DOHH2 (cell line): ENCODE data around the gene FRYL.

ENCODE experiments used
- H3F3A ChIP-seq: fragments of 200-600 bp; sonication (generic), shearing (Covaris generic); 2 replicates; pipeline ENCODE4 v1.6.0; 2016; ENCODE audit warnings: antibody characterized with exemption, mild to moderate bottlenecking; ENCODE audit not compliant: control insufficient read depth, insufficient read depth
- H3K27ac ChIP-seq: fragments of 200-600 bp; sonication (generic); 2 replicates; pipeline ENCODE4 v1.5.1; 2014; ENCODE audit warnings: low read depth, mild to moderate bottlenecking, low read length, moderate library complexity
- H3K27me3 ChIP-seq: fragments of 200-600 bp; sonication (generic); 2 replicates; pipeline ENCODE4 v1.6.1; 2014; ENCODE audit warnings: mild to moderate bottlenecking, low read length, mixed read lengths; ENCODE audit not compliant: control insufficient read depth
- H3K36me3 ChIP-seq: fragments of 200-600 bp; sonication (generic); 2 replicates; pipeline ENCODE4 v1.6.1; 2014; ENCODE audit warnings: mild to moderate bottlenecking, low read length, moderate library complexity, mixed read lengths; ENCODE audit not compliant: control insufficient read depth
- H3K4me1 ChIP-seq: fragments of 200-600 bp; sonication (generic); 2 replicates; pipeline ENCODE4 v1.6.1; 2014; ENCODE audit warnings: mild to moderate bottlenecking, low read length, mixed read lengths; ENCODE audit not compliant: control insufficient read depth
- H3K4me2 ChIP-seq: fragments of 200-600 bp; sonication (generic); 2 replicates; pipeline ENCODE4 v1.6.0; 2014; ENCODE audit warnings: mild to moderate bottlenecking, low read length, moderate library complexity
- H3K4me3 ChIP-seq: fragments of 200-600 bp; sonication (generic); 2 replicates; pipeline ENCODE4 v1.5.1; 2014; ENCODE audit warnings: mild to moderate bottlenecking, low read length, mixed read lengths
- H3K79me2 ChIP-seq: fragments of 200-600 bp; sonication (generic); 2 replicates; pipeline ENCODE4 v1.6.1; 2014; ENCODE audit warnings: mild to moderate bottlenecking, low read length, mixed read lengths; ENCODE audit not compliant: control insufficient read depth
- H3K9me2 ChIP-seq: fragments of 200-600 bp; sonication (generic); replicated peaks from 2 replicates; pipeline ENCODE4 v1.6.1; 2014; ENCODE audit warnings: mild to moderate bottlenecking, low read length, mixed read lengths; ENCODE audit not compliant: control insufficient read depth
- H3K9me3 ChIP-seq: fragments of 200-600 bp; sonication (generic); 2 replicates; pipeline ENCODE4 v1.6.1; 2014; ENCODE audit warnings: antibody characterized with exemption, low read length, mixed read lengths; ENCODE audit not compliant: control insufficient read depth, insufficient read depth
- H4K20me1 ChIP-seq: fragments of 200-600 bp; sonication (generic); 2 replicates; pipeline ENCODE4 v1.6.0; 2014; ENCODE audit warnings: low read depth, mild to moderate bottlenecking, antibody characterized with exemption, low read length, moderate library complexity; ENCODE audit not compliant: control insufficient read depth, insufficient read depth
- EZH2phosphoT487 ChIP-seq: fragments of 200-600 bp; sonication (generic); IDR thresholded peaks from 2 replicates; pipeline ENCODE4 v1.6.1; 2017; ENCODE audit warnings: borderline replicate concordance, mild to moderate bottlenecking, antibody characterized with exemption, low read length, moderate library complexity, mixed read lengths
- TF ChIP-seq, protein P1 (sequence below): fragments of 200-600 bp; sonication (generic); IDR thresholded peaks from one replicate; pipeline ENCODE4 v1.5.1; 2014; ENCODE audit warnings: antibody characterized with exemption, mild to moderate bottlenecking, low read depth, low read length; ENCODE audit not compliant: poor library complexity, severe bottlenecking

Gene FRYL

GRCh38 chr4:48556268-48556667 is 223.8 kb downstream of the FRYL start:
- Histone ChIP-seq H3K9me2 (no peaks in the 10 kb centered on the region), H3K27me3 (no peaks in the 10 kb centered on the region), H3K4me3 (no peak overlapping the region), H3K27ac (no peak overlapping the region), H3K79me2 (no peaks in the 10 kb centered on the region), H3K4me1 (no peaks in the 10 kb centered on the region), H3K36me3 (peaks cover 56% of the 10 kb centered on the region), H3K9me3 (no peaks in the 10 kb centered on the region), H3K4me2 (no peak overlapping the region), H3F3A (no peaks in the 10 kb centered on the region), H4K20me1 (no peaks in the 10 kb centered on the region)
- TF ChIP-seq EZH2phosphoT487: no peak
- TF ChIP-seq, protein P1, sequence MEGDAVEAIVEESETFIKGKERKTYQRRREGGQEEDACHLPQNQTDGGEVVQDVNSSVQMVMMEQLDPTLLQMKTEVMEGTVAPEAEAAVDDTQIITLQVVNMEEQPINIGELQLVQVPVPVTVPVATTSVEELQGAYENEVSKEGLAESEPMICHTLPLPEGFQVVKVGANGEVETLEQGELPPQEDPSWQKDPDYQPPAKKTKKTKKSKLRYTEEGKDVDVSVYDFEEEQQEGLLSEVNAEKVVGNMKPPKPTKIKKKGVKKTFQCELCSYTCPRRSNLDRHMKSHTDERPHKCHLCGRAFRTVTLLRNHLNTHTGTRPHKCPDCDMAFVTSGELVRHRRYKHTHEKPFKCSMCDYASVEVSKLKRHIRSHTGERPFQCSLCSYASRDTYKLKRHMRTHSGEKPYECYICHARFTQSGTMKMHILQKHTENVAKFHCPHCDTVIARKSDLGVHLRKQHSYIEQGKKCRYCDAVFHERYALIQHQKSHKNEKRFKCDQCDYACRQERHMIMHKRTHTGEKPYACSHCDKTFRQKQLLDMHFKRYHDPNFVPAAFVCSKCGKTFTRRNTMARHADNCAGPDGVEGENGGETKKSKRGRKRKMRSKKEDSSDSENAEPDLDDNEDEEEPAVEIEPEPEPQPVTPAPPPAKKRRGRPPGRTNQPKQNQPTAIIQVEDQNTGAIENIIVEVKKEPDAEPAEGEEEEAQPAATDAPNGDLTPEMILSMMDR: no peak

GRCh38 chr4:48554606-48555005 is 225.5 kb downstream of the FRYL start:
- H3K9me2 ChIP-seq: no peaks in the 10 kb centered on the region
- H3K27ac ChIP-seq: no peak overlapping the region
- no peaks in the 10 kb centered on the region for H3K79me2 ChIP-seq
- no peaks in the 10 kb centered on the region for H3F3A ChIP-seq
- H3K36me3 ChIP-seq: peaks cover 59% of the 10 kb centered on the region
- no peak overlapping the region for H3K4me3 ChIP-seq
- no peaks in the 10 kb centered on the region for H3K9me3 ChIP-seq
- no peaks in the 10 kb centered on the region for H3K27me3 ChIP-seq
- no peaks in the 10 kb centered on the region for H3K4me1 ChIP-seq
- no peak overlapping the region for H3K4me2 ChIP-seq
- H4K20me1 ChIP-seq: no peaks in the 10 kb centered on the region
- TF ChIP-seq EZH2phosphoT487: no peak
- TF ChIP-seq, protein P1: no peak

GRCh38 chr4:48553720-48554119 is 226.4 kb downstream of the FRYL start:
- no peak overlapping the region for H3K27ac ChIP-seq
- no peak overlapping the region for H3K4me2 ChIP-seq
- no peaks in the 10 kb centered on the region for H3F3A ChIP-seq
- no peak for TF ChIP-seq EZH2phosphoT487
- H3K9me2 ChIP-seq: no peaks in the 10 kb centered on the region
- H3K9me3 ChIP-seq: no peaks in the 10 kb centered on the region
- H3K4me1 ChIP-seq: no peaks in the 10 kb centered on the region
- no peaks in the 10 kb centered on the region for H4K20me1 ChIP-seq
- peaks cover 59% of the 10 kb centered on the region for H3K36me3 ChIP-seq
- no peak overlapping the region for H3K4me3 ChIP-seq
- no peaks in the 10 kb centered on the region for H3K27me3 ChIP-seq
- no peaks in the 10 kb centered on the region for H3K79me2 ChIP-seq

DNA sequence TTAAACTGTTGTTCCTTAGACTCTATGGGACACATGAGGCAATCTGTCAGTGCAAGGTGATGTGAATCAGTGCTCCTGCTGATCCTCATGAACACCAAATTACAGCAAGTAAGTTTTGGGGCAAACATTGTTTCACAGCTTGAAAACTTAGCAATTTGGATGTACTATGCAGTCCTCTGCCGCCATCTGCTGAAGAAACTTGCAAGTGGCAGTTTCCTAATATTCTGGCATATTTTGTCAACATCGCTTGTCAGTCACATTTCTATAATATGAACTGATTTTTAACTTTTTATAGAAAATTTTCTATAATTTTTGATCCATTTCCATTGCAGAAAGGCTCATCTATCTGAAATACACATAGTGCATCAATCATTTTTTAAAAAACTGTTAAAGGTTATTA is 233.7 kb downstream of the FRYL start:
- no peaks in the 10 kb centered on the region for H3K9me3 ChIP-seq
- H3F3A ChIP-seq: no peaks in the 10 kb centered on the region
- H3K27ac ChIP-seq: no peak overlapping the region
- TF ChIP-seq, protein P1: peak; percentile 47
- no peak for TF ChIP-seq EZH2phosphoT487
- H3K4me1 ChIP-seq: no peaks in the 10 kb centered on the region
- peaks cover 76% of the 10 kb centered on the region for H3K36me3 ChIP-seq
- H4K20me1 ChIP-seq: no peaks in the 10 kb centered on the region
- no peak overlapping the region for H3K4me3 ChIP-seq
- no peak overlapping the region for H3K4me2 ChIP-seq
- H3K27me3 ChIP-seq: no peaks in the 10 kb centered on the region
- no peaks in the 10 kb centered on the region for H3K79me2 ChIP-seq
- H3K9me2 ChIP-seq: no peaks in the 10 kb centered on the region
